GM12892 (cell line): ENCODE results near the gene PLA2G15.

ENCODE experiments used
- POLR2A ChIP-seq: IDR thresholded peaks from 2 replicates; pipeline ENCODE4 v1.6.1; 2011; ENCODE audit warnings: low read depth, low read length, control low read depth
- POLR2AphosphoS5 ChIP-seq: IDR thresholded peaks from 2 replicates; pipeline ENCODE4 v1.6.1; 2011; ENCODE audit warnings: low read depth, low read length, control low read depth
- TAF1 ChIP-seq: IDR thresholded peaks from 2 replicates; pipeline ENCODE4 v1.6.1; 2011; ENCODE audit warnings: low read depth, mild to moderate bottlenecking, control low read depth, low read length, borderline replicate concordance

GRCh38 chr16:68202091-68202519 lies 43.1 kb upstream of the PLA2G15 start:
- no peak for TF ChIP-seq POLR2A
- TF ChIP-seq TAF1, result no peak
- no peak for TF ChIP-seq POLR2AphosphoS5
